ELR (cell line): ENCODE data around the gene KPNB1.

Experiments
- DNase-seq: peaks from one replicate; pipeline ENCODE4 v3.0.0-alpha.2; 2015; ENCODE audit warnings: low read depth

KPNB1 gene

DNA sequence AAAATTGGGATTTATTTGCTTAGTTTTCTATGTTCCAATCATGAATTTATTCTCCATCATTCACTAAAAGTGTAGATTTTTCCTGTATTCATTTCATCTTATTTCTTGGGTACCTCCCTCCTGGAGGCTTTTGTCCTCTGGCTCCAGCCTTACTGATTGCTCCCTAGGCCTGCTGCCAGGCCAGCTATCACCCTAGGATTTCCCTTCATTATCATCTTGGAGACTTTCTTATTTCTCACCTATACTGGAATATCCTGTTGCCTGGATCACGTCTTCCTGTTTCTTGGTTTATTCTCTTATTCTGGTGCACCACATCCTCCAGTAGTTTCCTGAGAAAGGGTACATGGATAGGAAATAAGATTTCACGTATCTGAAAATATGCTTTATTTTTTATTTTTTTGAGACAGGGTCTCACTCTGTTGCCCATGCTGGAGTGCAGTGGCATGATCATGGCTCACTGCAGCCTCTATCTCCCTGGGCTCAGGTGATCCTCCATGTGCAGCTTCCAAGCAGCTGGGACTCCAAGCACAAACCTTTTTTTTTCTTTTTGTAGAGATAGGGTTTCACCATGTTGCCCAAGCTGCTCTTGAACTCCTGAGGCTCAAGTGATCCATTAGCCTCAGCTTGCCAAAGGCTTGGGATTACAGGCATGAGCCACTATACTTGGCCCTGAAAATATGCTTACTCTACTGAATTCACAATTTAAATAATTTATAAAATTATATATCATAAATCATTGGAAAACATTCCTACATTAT is 13.3 kb upstream of the KPNB1 start:
- no peak for DNase-seq

DNA sequence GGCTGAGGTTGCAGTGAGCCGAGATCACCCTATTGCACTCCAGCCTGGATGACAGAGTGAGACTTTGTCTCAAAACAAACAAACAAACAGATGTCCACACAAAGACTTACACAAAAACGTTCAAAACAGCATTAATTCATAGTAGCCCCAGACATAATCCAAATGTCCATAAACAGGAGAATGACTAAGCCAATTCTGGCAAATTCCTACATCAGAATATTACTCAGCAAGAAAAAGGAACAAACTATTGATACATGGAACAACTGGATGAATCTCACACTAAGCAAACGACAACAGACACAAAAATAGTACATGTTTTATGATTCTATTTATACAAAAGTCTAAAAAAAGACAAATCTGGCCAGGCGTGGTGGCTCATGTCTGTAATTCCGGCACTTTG is 10.8 kb upstream of the KPNB1 start:
- DNase-seq: no peak

DNA sequence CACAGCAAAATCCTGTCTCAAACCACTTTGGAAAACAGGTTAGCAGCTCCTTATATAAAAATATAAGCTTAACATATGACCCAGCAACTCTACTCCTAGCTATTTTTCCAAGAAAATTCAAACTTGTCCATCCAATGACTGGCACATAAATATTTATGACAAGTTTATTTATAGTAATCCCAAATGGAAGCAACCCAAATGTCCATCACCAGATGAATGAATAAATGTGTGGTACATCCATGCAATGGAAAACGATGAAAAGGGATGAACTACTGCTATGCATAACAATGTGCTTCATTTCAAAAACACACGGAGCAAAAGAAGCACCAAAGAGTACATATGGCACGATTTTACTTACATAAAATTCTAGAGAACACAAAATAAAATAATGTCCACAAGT is 9.6 kb upstream of the KPNB1 start:
- DNase-seq: no peak

DNA sequence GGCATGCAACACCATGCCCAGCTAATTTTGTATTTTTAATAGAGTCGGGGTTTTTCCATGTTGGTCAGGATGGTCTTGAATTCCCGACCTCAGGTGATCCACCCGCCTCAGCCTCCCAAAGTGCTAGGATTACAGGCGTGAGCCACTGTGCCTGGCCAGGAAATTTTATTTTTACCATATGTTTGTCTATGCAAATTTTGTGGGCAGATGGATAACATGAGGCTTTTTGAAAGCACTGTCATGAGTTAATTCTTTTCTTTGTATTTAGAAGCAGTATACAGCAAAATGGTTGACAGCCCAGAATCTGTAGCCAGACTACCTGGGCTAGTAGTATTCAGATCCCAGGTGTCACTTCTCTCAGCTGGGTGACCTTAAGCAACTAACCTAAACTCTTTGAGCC is 8.5 kb upstream of the KPNB1 start:
- DNase-seq: no peak

DNA sequence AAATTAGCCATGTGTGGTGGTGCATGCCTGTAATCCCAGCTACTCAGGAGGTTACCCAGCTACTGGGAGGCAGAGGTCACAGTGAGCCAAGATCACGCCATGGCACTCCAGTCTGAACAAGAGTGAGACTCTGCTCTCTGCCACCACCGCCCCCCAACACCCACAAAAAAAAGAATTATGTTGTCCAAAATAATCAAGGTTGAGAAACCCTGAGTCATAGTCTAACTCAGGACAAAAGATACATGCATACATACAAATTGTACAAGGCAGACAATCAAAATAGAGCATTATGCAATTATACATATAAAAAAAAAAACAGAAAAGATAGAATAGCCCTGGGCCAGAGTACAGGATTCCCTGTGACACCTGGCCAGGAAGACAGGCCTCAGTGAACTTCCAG is 6.6 kb upstream of the KPNB1 start:
- DNase-seq: no peak

DNA sequence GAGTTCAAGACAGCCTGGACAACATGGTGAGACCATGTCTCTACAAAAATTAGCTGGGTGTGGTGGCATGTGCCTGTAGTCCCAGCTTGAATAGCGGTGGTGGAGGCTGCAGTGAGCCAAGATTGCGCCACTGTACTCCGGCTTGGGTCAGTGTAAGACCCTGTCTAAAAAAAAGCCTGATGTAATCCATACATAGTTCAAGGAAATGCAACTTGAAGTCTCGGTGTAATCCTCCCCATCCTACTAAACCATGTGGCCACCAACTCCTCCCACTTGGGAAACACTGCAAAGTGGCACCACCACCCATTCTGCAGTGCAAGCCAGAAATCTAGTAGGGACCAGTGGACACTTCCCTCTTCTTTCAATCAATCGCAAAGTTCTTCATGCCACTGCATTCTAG is 5.4 kb upstream of the KPNB1 start:
- no peak for DNase-seq

DNA sequence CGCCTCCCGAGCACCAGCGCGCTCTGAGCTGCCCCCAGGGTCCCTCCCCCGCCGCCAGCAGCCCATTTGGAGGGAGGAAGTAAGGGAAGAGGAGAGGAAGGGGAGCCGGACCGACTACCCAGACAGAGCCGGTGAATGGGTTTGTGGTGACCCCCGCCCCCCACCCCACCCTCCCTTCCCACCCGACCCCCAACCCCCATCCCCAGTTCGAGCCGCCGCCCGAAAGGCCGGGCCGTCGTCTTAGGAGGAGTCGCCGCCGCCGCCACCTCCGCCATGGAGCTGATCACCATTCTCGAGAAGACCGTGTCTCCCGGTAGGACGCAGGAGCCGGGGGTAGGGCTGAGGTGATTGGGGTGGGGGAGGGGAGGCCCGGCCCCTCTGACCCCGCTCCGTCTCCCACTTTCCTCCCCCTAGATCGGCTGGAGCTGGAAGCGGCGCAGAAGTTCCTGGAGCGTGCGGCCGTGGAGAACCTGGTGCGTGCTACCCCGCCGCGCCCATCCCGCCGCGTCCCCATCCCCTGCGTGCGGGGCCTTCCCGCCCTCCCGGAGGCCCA is 329 bp downstream of the KPNB1 start:
- no peak for DNase-seq

DNA sequence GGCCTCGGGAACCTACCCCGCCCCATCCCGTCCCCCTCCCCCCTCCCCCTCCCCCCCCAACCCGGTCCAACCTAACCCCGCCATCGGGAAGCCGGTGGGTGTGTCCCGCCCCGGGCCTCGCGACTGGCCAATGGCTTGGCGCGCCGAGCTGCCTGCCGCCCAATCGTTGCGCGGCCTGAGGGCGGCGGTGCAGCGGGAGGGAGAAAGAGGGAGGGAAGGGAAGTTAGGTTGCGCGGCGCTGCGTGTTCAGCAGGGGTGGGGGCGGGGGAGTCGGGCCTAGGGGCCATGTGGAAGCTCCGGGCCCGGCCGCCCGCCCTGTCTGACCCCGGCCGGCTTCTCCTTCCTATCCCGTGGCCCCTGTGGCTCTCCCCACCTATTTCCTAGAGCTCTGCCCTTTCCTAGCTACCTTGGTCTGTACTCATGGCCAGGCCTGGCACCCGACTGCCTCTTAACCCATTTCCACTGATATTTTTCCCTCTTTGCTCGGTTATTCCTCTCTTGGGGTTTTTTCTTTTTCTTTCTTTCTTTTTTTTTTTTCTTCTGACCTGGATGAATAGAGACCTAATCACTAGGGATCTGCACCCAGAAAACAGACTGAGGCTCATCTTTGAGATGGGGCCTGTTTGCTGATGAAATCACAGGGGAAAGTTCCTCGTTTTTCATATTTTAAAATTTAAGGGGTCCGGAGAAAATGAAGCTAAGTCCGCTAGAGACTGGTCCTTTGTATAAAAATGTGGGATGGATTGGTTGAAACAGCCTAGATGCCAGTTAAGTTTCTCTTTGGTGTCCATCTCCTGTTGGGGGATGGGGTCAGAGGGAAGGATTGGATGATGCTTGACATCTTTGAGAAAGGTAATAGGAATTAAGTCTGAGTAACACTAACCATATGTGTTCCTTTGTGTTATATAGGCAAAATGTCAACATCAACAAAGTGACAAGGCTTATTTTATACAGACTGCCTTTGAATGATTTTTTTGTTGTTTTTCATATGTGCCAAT is 1.1 kb downstream of the KPNB1 start:
- peak; percentile 99 for DNase-seq

DNA sequence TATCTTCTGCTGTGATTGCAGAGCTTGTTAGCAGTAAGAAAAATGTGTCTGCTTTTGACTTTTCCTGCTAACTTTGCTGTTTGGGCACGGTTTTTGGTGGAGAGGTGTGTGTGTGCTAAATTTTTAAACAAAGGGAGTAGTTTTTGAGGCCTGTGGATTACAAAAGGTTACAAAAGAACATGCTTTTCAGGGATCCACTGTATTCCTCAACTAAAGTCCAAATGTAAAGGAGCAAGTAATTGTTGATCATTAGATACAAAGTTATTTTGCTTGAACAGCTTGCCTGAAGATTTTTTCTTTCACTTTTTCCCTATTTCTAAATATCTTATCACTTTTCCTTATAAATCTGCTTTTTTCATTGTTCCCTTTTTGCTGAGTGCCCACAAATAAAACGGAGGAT is 2.0 kb downstream of the KPNB1 start:
- DNase-seq: no peak

DNA sequence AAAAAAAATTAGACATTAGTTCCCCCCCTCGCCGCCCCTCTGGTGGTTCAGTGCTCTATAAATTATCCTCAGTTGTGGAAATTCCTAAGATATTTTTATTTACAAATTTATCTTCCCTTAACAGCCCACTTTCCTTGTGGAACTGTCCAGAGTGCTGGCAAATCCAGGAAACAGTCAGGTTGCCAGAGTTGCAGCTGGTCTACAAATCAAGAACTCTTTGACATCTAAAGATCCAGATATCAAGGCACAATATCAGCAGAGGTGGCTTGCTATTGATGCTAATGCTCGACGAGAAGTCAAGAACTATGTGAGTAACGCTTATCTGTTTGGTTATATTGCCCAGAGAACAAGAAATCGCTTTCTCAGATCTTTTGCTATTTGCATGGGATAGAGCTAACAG is 2.9 kb downstream of the KPNB1 start:
- DNase-seq: peak; percentile 22

DNA sequence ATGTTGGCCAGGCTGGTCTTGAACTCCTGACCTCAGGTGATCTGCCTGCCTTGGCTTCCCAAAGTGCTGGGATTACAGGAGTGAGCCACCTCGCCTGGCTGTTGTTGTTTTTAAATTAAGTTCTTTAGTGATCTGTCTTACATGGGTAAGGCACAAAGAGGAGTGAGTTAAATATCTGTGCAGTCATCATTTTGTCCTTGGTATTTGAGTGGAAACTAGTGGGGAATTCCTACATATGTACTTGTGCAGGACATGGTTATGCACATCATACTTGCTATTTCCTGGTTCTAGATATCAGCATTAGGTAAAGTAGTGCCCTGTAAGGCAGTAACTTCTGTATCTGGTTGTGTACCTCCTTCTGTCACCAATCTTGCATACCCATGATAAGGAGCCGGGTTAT is 3.7 kb downstream of the KPNB1 start:
- no peak for DNase-seq

DNA sequence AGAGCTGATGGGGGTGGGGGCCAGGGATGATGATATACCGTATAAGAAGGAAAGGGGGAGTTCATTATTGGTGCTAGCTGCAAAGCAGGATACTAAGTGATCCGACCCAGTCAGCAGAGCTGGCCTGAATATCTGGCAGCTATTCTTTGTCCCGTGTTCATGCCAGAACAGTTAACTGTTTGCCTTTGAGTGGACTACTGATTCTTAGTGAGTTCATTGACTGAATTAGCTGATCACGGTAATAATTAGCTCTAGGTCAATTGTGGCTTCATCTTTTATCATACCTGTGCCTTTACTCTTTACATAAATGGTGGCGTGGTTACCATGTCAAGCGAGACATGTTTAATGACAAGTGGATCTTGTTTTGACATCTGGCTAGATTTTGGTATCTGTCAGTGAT is 5.3 kb downstream of the KPNB1 start:
- no peak for DNase-seq

DNA sequence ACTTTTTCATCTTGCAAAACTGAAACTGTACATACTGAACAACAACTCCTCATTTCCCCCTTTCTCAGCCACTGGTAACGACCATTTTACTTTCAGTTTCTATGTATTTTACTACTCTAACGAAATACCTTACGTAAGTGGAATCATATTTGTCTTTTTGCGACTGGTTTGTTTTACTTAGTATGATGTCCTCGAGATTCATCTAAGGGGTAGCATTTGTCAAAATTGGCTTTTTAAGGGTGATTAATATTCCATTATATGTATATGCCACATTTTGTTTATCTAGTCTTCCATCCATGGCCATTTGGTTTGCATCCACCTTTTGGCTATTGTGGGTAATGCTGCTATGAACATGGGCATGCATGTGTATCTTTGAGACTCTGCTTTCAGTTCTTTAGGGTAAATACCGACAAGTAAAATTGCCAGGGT is 10.4 kb downstream of the KPNB1 start:
- DNase-seq: no peak

DNA sequence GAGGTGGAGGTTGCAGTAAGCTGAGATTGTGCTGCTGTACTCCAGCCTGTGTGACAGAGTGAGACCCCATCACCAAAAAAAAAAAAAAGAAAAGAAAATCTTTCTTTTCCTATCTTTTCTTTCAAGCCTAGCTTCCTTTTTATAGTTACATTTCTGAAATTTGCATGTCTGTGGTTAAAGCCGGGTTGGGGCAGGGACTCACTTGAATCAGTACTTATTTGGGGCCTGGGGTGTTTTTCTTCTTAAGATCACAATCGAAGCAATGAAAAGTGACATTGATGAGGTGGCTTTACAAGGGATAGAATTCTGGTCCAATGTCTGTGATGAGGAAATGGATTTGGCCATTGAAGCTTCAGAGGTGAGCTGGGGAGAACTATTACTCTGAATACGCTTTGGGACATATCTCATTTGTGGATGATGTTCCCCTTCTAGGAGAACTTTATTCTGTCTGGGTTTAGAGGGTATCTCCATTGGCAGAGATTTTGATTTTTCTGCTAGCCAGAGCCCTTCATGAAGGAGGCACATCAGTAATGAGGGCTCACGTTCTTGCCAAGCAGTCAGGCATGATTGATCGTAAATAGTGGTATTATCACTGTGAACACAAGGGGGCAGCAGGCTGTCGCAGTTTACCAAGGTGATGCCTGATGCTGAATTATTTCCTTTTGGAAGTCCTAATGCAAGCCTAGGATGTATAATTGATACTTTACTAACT is 14.3 kb downstream of the KPNB1 start:
- peak; percentile 76 for DNase-seq

DNA sequence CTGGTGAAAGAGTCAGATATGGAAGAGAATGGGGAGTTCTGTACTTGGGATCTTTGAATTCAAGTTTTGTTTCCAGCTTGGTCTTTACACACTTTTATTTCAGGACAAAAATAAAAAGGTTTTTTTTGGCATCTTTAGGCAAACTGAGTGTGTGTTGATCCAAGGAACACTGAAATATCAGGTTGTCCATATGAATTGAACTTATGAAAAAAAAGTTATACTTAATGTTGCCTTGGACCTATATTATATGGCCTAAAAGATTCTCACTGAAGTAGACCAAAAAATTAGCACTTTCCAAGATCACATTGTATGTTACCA is 14.9 kb downstream of the KPNB1 start:
- DNase-seq: no peak

DNA sequence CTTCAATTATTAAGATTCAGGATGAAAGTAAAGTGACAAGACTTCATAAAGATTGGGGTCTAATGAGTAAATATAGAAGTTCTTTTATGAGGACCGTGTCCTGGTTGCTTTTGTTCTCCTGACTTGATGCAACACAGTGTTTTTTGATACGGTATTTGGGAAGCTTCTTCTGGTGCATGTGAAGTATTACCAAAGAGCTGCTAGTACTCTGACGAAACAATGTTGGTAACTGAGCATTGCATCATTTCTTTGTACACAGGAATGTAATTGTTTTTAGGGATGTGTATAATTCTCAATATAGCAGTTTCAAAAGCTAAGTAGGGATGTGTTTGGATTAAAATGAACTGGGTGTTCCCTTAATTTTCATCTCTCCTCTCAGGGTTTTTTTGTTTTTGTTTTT is 15.9 kb downstream of the KPNB1 start:
- DNase-seq: no peak

DNA sequence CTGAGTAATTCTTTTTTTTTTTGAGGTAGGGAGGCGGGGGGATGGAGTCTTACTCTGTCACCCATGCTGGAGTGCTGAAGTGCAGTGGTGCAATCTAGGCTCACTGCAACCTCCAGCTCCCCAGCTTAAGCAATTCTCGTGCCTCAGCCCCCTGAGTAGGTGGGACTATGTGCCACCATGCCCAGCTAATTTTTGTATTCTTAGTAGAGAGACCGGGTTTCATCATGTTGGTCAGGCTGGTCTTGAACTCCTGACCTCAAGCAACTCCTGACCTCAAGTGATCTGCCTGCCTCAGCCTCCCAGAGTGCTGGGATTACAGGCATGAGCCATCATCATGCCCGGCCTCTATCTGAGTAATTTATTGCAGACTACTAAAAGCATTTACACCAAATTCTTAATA is 19.4 kb downstream of the KPNB1 start:
- DNase-seq: no peak

DNA sequence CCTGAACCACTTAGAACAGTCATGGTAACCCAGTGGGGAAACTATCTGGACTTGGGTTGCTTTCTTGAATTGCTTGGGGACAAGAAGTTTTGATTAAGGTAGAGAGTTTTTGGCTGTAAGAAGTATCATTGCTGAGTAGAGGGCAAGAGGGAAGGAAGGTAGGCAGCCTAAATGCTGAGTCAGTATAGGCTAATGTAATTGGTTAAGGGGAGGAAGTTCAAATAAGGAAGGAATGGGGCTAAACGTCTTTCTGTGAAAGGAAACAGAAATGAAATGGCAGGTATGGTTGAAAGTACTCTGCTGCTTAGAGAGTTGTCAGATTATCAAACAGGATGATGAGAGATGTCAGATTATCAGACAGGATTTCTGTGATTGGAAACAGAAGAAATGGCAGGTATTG is 20.3 kb downstream of the KPNB1 start:
- DNase-seq: no peak

DNA sequence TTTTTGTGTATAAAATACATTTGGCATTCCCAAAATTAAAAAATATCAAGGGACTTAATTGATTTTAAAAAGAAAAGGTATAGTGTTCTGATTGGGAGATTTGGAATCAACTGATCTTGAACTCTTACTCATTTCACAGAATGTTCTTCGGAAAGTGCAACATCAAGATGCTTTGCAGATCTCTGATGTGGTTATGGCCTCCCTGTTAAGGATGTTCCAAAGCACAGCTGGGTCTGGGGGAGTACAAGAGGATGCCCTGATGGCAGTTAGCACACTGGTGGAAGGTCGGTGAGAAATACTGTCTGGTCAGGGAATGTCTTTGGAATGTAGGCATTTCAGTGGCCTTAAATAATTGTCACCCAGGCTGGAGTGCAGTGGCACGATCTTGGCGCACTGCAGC is 24.8 kb downstream of the KPNB1 start:
- no peak for DNase-seq

DNA sequence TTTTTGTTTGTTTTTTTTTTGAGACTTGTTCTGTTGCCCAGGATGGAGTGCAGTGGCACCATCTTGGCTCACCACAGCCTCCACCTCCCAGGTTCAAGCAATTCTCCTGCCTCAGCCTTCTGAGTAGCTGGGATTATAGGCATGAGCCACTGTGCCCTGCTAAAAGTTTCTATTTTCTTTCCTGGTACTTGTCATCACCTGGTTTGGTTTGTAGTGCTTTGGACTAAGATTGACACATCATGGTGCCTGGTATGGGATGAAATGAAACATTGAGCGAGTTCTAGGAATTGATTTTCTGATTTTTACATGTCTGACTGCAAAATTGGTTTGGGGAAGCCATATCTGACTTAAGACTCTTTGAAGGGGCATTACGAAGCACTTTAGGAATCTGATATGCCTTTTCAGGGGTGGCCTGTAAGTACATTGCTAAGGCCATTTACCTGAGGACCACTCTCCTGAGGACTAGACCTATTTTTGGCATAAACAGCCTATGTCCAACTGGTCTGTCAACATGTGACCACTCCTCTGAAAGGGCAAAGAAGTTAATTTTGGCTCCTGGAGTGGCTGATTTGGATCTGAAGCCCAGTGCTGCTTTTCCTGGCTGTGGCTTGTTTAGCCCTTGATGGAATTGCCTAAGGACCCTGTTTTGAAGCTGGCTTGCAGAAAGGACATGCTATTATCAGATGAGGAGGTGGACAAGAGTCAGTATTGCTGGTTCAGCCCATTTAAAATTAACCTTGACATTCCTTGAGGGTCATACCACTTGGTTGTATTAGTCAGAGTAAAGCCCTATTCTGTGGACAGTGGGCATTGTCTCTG is 25.9 kb downstream of the KPNB1 start:
- DNase-seq: no peak

DNA sequence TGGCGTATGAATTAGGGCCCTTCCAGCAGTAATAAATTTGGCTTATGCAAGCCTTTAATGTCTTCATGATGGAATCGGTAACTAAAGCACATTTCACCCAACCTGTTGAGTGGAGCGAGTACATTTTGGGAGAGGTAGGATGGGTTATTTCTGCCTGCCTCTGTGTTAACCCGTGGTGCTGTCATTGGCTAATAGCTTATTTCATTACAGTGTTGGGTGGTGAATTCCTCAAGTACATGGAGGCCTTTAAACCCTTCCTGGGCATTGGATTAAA is 26.4 kb downstream of the KPNB1 start:
- no peak for DNase-seq
